DOHH2 (cell line): ENCODE results near the gene SDCBP2.

Experiments used
- CTCF ChIP-seq: fragments of 200-600 bp; sonication (generic); IDR thresholded peaks from one replicate; pipeline ENCODE4 v1.5.1; 2014; ENCODE audit warnings: antibody characterized with exemption, mild to moderate bottlenecking, low read depth, low read length; ENCODE audit not compliant: poor library complexity, severe bottlenecking
- EZH2phosphoT487 ChIP-seq: fragments of 200-600 bp; sonication (generic); IDR thresholded peaks from 2 replicates; pipeline ENCODE4 v1.6.1; 2017; ENCODE audit warnings: borderline replicate concordance, mild to moderate bottlenecking, antibody characterized with exemption, low read length, moderate library complexity, mixed read lengths

- TF ChIP-seq CTCF, result no peak
- TF ChIP-seq EZH2phosphoT487, result no peak
These were observed 21.8 kb downstream of the SDCBP2 start for GRCh38 chr20:1307171-1307570.
